Fibroblast of skin of right quadriceps (primary cell): Measurements from ENCODE around the gene CABP4.
"Not testable (repeated sequence)": the region's sequence is repeated elsewhere in the genome, so short reads cannot be mapped to it uniquely, and the experiment has no call there.

Experiments used
- DNase-seq: peaks from one replicate; pipeline ENCODE4 v3.0.0-alpha.2; 2013

Gene CABP4

DNA sequence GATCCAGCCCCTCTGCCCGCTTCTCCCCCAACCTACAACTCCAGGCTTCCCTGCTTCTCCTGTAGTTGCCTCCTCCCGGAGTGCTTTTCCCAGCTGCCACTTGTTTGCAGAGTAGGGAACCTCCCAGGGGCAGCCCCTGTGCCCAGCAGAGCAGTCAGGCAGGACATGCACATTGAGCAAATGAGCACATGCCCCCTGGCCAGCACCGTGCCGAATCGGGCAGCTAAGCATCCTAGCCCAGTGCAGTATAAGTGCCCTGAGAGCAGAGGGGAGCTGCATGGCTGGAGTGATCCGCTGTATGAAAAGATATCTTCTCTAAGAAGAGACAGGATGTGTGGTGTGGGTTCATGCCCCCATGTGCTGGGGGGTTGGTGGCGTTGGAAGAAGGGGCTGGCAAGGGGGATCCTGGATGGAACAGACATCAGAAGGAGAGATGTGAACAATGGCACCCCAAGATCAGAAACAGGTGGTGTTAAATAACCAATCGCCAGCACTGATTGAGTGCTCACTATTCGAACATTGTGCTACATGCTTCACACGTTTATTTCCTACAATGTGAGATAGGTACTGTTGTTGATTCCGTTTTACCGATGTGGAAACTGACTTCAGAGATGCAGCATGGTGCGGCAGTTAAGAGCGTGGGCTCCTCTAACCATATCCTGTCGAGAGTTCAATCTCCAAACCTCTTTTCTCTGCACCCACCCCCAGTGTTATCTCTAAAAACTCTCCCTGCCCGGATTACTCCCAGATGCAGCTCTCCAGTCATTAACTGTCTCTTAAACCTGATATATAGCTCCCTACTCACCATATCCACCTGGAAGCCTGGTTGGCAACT lies 28.9 kb downstream of the CABP4 start:
- no peak for DNase-seq

DNA sequence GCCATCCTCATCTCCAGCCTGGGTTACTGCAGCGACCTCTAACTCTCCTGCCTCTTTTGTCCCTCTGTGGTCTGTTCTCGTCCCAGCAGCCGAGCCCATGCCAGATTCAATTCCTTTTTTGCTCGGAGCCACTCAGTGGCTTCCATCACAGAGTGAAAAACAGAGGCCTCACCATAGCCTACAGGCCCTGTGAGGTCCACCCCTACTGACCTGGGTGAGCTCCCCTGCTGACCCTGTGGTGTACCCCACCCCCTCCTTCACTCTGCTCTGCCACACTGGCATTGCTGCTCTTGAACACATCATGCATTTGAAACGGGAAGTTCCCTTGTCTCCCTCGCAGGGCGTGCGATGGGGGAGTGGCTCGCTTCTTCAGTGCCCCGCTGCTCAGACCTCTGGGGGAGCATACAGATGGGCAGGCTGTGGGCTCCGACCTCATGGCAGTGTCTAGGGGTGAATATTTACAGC lies 29.7 kb downstream of the CABP4 start:
- no peak for DNase-seq

DNA sequence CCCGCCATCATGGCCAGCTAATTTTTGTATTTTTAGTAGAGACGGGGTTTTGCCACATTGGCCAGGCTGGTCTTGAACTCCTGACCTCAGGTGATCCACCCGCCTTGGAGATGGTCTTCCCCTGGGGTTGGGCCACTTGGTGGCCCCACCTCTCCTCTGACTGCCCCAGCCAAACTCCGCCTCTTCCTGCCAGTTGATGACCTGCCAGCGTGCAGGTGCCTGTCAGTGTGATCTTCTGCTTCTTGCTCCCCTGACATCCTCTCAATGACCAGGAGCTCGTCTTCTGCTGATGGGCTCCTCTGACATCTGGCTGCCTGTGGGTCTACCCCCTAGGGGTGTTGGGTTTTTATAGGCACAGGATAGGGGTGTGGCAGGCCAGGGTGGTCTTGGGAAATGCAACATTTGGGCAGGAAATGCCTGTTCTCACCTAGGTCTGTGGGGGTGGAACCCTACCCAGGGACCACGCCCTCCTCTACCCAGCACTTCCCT lies 30.8 kb downstream of the CABP4 start:
- not testable (repeated sequence) for DNase-seq

DNA sequence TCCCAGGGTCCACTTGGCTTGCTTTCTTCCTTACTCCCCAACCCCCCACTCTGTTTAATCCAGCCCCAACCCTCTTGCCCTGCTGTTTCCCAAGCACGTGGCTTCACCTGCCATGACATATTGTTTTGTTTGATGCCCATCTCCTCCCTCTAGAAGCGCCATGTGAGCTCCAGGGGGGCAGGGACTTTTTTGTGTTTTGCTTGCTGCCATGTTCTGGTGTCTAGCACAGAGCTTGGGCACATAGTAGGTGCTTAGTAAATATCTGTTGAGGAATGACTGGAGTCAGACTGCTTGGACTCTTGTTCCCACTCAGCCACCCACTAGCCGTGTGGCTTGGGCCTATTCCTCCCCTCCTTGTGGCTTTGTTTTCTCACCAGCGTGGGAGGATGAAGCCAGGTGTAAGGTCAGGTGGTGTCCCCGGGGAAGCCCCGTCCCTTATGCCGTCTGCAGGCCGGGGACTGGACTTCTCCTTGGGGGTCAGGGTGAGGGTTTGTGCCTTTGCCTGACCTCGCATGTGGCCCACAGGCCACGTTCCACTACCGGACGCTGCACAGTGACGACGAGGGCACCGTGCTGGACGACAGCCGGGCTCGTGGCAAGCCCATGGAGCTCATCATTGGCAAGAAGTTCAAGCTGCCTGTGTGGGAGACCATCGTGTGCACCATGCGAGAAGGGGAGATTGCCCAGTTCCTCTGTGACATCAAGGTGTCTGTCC lies 31.5 kb downstream of the CABP4 start:
- DNase-seq = no peak

DNA sequence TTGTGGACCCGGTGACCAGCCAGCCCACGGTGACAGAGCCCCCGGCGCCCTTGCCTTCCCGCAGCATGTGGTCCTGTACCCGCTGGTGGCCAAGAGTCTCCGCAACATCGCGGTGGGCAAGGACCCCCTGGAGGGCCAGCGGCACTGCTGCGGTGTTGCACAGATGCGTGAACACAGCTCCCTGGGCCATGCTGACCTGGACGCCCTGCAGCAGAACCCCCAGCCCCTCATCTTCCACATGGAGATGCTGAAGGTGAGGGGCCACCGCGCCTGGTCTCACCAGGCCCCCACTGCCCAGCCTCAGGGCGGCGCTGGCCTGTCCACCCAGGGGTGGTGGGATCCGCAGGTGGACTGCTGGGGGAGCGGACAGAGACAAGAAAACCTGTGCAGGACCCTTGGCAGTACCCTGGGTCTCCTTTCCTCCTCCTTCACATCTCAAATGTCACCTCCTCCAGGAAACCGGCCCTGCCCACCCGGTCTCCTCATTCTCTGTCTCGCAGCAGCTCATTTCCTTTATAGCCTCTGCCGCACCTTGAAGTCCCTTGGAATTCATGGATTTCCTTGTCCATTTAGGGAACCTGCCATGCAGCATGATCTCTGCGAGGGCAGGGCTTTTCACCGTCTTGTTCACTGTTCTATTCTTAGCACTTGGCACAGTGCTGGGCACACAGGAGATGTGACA lies 34.2 kb downstream of the CABP4 start:
- no peak for DNase-seq

DNA sequence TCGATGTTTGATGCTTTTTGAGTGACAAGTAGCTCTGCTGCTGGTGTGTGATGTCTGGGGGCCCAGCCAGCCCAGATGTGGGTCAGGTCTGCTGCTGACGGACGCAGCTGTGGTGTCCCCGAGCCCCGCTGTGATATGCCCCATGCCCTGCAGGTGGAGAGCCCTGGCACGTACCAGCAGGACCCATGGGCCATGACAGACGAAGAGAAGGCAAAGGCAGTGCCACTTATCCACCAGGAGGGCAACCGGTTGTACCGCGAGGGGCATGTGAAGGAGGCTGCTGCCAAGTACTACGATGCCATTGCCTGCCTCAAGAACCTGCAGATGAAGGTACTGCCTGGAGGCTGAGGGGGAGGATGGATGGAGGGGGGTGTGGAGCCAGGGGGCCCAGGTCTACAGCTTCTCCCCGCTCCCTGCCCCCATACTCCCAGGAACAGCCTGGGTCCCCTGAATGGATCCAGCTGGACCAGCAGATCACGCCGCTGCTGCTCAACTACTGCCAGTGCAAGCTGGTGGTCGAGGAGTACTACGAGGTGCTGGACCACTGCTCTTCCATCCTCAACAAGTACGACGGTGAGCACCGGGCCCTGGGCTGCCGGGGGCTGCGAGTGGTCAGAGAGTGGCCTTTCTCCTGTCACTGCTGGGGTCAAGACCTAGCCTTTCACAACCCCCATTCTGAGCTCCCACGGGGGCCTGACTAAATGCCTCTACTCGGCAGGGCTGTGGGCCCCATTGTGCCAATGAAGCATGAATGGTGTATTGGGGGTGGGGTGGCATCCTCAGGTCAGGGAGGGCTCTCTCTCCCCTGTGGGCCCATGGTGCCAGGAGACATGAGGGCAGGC lies 35.0 kb downstream of the CABP4 start:
- DNase-seq = no peak

DNA sequence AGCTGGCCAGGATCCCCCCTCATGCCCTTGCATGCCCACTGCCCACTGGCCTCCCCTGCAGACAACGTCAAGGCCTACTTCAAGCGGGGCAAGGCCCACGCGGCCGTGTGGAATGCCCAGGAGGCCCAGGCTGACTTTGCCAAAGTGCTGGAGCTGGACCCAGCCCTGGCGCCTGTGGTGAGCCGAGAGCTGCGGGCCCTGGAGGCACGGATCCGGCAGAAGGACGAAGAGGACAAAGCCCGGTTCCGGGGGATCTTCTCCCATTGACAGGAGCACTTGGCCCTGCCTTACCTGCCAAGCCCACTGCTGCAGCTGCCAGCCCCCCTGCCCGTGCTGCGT lies 35.5 kb downstream of the CABP4 start:
- no peak for DNase-seq

DNA sequence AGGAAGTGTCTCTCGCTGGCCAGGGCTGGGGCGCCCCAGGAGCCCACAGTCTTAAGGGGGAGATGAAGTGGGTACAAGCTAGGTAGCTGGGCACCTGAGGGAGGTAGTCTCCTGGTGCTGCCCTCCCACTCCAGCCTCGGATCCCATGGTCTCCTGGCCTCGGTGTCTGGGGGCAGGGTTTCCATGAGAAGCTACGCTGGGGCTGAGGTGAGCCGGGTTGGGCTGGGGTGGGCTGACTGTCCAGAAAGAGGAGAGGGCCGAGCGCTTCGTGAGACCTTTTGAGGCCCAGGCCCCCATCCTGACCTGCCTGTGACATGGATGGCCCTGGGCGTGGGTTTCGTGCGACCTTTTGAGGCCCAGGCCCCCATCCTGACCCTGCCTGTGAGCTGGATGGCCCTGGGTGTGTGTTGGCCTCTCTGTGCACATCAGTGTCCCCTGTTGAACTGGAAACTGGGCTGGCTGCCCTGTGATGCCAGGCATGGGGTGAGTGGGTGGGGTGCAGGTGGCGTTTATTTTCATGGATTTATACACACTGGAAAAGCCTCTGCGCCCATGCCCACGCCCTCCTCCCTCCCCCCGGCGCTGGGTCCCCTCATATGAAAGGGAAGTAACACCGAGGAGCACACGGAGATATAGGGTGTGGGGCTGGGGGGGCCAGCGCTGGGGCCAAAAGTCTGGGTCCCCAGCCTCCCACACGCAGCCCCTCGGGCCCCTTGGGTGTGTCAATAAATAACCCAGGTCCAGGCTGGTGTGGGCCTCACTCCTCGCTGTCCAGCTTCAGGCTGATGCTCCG lies 36.3 kb downstream of the CABP4 start:
- no peak for DNase-seq

DNA sequence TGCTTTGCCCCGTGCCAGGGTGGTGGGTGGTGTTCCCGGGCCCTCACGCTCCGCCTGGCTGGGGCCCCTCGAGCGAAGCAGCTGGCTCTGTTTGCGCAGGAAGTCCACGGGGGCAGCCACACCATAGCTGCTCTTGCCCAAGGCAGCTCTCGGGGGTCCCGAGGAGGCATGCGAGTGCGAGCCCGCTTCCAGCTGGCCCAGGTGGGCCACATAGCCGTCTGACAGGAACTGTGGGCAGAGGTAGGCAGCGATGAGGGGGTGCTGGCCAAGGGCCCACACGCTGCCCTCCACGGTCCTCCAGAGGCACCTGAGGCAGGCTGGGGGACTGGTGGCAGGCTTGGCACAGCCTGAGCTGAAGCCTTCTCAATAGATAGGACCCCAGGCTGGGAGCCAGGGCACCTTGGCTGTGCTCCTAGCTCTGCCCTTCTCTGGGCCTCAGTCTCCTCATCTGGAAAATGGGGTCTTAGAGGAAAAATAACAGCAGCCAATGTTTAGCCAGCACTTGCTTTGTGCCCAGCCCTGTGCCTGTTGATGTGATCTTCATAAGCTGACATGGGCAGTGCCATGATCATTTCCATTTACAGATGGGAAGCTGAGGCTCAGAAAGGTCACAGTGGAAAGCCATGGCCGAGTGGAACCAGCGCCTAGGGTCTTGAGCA lies 37.0 kb downstream of the CABP4 start:
- no peak for DNase-seq

DNA sequence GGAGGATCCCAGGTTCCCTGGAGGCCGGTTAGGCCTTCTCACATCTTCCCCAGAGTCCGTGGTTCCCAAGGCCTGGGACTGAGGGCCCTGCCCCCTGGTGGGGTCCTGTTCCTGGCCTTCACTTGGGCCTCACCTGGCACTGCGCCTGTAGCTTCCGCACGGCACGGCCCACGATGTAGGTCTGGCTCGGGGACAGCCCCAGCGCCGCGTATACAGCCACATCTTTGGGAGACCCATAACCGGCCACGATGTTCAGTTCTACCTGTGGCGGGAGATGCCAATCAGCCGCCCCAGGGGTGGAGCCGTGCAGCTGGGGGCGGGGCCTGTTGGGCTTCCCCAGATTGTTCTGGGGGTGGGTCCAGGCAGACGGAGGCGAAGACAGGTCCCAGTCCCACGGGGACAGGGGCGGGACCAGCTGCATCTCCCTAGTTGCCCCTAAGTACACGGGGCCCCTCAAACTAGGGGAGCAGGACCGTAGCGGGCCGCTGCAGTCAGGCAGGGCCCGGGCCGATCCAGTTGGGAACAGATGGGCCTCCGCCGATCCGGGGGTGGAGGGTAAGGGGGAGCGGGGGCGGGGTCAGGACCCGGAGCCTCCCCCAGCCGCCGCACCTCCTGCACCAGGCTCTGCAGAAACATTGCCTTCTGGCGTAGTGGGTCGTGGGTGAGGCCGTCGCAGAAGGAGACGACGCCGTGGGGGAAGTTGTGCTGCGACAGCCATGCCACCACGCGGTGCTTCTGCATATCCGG lies 37.8 kb downstream of the CABP4 start:
- DNase-seq = no peak

DNA sequence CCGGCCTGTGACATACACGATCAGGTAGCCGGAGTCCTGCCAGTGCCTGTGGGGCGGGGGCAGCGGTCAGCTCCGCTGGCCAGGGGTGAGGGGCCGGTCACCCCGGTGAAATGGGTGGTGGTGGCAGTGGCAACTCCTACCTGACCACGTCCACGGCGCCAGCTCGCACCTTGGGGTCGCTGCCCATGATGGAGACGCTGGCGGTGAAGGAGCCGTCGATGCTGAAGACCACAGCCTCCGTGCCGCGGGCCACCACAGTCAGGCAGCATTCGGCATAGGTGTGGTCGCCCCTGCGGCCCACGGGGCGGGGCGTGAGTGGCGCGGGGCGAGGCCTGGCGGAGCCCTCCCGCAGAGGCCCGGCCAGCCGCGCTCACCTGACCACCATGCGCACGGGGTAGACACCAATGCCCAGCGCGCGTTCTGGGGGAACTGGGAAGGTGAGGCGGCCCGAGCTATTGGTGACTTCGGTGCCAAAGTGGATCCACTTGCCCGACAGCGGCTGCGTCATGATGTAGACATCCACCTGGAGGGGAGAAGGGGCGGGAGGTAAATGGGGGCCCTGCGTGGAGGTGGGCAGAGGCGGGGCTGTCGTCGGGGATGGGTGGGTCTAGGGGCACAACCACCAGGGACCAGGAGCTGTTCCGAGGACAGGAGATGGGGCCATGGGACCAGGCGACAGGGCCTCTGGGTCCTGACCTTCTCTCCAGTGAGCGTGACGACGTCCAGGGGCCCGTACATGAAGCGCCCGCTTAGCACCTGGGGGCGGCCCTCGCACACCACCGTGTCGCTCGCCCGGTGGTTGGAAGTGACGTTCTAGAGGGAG lies 38.6 kb downstream of the CABP4 start:
- no peak for DNase-seq

DNA sequence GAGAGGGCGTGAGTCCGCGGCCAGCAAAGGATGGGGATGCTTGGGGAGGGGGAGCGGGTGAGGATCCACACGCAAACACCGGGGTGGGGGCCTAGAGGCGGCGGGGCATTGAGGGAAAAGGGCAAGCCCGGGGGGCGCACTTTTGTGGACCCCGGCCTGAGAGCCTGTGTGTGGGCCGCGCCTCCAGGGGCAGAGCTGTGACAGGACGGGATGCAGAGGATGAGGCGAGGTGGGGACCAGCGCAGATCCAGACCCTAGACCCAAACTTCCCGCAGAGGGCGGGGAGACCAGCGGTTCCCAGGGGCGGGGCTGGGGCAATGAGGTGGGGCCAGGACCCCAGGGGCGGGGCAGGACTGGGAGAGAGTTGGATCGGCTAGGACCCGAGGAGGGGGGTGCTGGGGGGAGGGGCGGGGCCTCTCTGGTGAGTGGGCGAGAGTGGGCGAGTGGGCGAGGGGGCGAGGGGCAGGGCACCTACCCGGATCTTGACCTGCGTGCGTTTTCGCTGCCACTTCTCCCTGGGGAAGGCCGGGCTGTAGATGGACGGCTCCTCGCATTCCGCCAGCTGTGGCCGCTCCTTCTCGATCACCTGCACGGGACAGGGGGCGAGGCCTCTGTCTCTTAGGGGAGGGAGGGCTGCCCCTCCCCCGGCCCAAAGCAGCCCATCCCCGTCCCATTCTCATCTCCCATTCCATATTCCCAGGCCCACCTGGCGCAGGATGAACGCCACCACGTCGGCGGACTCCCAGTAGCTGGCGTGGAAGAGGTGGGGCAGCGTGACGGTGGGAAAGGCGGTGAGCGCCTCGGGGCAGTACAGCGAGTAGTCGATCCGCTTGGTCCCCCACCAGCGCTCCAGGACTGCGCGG lies 39.4 kb downstream of the CABP4 start:
- DNase-seq = no peak

DNA sequence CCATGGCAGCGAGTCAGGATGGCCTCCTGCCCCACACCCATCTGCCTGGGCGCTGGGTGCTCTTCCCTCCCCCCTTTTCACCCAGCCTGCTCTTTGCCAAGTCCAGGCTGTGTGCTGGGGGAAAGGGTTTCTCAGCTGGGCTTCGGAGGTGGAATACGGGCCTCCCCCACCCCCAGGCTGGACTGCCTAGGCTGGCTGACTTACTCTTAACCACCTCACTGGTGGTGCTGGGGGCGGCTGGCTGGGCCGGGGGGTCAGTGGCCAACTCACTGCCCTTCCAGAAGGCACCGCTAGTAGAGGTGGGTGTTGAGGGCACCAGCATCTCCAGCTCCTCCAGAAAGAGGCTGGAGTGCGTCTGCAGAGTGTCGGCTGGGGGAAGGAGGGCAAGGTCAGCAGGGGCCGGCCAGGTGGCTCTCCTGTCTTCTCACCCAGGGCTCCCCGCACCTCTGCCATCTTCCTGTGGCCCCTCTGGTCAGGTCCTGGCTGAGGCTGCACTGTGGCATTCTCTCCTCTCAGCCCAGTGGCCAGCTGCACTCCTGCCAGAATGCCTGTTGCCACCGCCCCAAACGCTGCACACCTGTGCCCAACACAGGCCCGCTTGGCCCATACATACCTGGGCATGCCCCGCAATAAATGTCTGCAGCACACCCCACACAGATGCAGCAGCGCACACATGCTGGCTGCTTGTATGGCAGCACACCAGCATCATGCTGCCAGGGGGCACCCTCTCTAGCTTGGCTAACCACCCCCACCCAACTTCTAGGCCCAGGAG lies 40.3 kb downstream of the CABP4 start:
- no peak for DNase-seq

DNA sequence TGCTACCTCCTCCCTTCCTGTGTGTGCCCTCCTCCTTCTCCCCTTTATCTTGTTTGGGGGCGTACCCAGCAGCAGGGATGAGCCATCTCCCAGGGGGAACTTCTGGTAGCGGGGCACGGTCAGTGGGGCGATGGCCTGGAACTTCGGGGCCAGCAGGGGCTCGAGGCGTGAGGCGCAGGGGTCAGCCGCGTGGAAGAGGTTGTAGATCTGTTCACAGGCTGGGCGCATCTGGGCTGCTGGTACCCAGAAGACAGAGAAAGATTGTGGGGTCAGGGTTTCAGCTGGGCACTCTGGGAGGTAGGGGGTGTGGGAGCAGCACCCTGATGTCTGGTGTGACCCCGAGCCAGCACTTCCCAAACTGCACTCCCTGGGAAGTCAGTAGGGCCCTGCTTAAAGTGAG lies 41.0 kb downstream of the CABP4 start:
- no peak for DNase-seq

DNA sequence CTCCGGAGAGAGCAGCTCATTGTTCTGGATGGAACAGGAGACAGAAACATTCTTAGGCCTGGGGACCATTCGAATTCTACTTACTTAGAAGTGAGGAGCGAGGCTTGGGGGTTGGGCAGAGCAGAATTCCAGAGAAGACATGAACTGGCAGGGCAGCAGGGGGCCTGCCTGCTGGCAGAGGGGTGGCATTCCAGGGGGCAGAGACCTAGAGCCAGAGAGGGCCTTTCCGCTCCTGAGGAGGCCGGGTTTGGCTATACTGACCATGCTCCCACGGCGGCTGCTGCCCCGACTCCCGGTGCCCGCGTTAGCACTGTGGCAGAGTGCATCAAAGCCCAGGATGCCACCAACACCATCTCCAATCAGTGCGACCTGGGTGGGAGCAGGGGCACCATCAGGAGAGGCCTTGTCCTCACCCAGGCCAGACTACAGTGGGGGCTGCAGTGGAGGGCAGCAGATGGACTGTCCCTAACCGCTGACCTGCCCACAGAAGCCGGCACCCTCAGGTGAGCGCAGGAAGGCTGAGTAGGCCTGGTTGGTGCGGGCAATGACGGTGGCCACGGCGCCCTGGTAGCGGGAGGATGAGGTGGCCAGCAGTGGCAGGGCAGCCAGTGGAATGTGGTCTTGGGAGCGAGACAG lies 42.6 kb downstream of the CABP4 start:
- DNase-seq = no peak

DNA sequence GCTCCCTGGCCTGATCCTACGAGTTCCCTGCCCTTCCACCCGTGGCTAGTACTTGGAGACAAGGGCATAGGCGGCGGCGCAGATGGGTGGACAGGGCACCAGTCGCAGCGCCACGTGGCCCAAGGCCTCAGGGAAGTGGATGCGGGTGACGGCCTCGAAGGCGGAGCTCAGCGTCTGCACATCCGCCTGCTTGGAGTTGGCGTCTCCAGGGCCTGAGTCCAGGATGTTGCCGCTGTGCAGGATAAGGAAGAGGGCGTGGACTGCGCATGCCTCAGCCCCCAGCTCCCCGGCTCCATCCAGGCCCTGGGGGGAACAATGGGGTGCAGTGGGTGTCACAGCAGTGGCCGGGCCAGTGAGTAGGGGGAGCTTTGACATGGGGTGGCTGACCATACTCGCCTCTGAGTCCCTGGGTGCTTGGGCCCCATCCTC lies 43.4 kb downstream of the CABP4 start:
- DNase-seq = no peak

DNA sequence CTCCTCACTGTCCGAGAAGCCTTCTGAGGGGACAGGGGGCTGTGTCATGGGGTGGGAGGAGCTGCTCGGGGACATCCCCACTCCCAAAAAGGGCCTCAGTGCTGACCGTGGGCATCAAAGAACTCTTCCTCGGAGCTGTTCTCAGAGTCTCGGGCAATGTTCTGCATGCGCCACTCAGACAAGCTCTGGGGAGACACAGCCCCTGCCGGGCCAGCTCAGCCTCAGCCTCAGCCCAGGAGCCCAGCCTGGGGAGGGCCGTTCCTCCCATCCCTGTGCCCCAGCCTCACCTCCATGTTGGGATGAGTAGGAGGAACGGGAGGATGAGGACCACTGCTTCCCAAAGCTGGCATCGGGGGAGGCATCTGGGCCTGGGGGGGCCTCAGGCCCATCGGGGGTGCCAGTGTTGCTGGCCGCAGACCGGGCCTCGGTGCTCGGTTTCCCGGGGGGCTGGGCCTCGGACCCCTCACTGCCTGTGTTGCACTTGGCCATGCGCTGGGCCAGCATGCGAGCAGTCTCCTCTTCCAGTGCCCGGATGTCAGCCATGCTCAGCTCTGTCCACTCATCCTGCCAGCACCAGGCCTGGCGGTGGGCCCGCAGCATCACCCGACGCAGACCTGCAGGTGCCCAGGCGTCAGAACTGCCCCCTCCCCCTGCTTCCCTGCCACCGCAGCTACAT lies 44.8 kb downstream of the CABP4 start:
- no peak for DNase-seq
